ENCODE results near the gene TBX1.
"Not testable (repeated sequence)": the region's sequence is repeated elsewhere in the genome, so short reads cannot be mapped to it uniquely, and the experiment has no call there.

The TBX1 gene

GRCh38 chr22:19785461-19786263, 25.1 kb downstream of the TBX1 start:
- no peak for DNase-seq

GRCh38 chr22:19786264-19786585, 25.6 kb downstream of the TBX1 start:
- DNase-seq, result no peak

GRCh38 chr22:19786959-19787848, 26.6 kb downstream of the TBX1 start:
- DNase-seq, result no peak

GRCh38 chr22:19787849-19788141, 27.2 kb downstream of the TBX1 start:
- DNase-seq, result no peak

- DNase-seq, result no peak
These were observed 28.2 kb downstream of the TBX1 start for GRCh38 chr22:19788661-19789225.

GRCh38 chr22:19789406-19789805, 28.8 kb downstream of the TBX1 start:
- no peak for DNase-seq

GRCh38 chr22:19789828-19790227, 29.2 kb downstream of the TBX1 start:
- DNase-seq, result no peak

- DNase-seq, result no peak
These were observed 30.7 kb downstream of the TBX1 start for GRCh38 chr22:19791243-19791642.

GRCh38 chr22:19791894-19792293, 31.3 kb downstream of the TBX1 start:
- no peak for DNase-seq

- DNase-seq, result not testable (repeated sequence)
These were observed 31.9 kb downstream of the TBX1 start for GRCh38 chr22:19792383-19792896.

- no peak for DNase-seq
These were observed 32.6 kb downstream of the TBX1 start for GRCh38 chr22:19793161-19793560.

GRCh38 chr22:19793661-19794310, 33.2 kb downstream of the TBX1 start:
- no peak for DNase-seq

GRCh38 chr22:19795617-19796008, 35.0 kb downstream of the TBX1 start:
- DNase-seq, result no peak

GRCh38 chr22:19796160-19796559, 35.6 kb downstream of the TBX1 start:
- no peak for DNase-seq

GRCh38 chr22:19797086-19798002, 36.8 kb downstream of the TBX1 start:
- no peak for DNase-seq

- no peak for DNase-seq
These were observed 37.6 kb downstream of the TBX1 start for GRCh38 chr22:19798003-19798665.

GRCh38 chr22:19798891-19799293, 38.3 kb downstream of the TBX1 start:
- DNase-seq, result no peak

GRCh38 chr22:19799322-19800190, 39.0 kb downstream of the TBX1 start:
- no peak for DNase-seq

- DNase-seq, result no peak
These were observed 39.7 kb downstream of the TBX1 start for GRCh38 chr22:19800306-19800705.

GRCh38 chr22:19800761-19801244, 40.2 kb downstream of the TBX1 start:
- peak; percentile 49 for DNase-seq

All from hematopoietic multipotent progenitor cell treated with erythropoietin and hydrocortisone succinate and interleukin-3 and kit ligand, for 6 days (in vitro differentiated cells).